Left ventricle myocardium inferior (tissue), 1 donor: ENCODE measurements around the gene VWA5B1. TPM values are rescaled to one million over a fixed set of nuclear protein-coding genes. Genes with fewer than 3 reads are reported as not detected.

Source experiments
- DNase-seq: peaks from one replicate; pipeline ENCODE4 v3.0.0-alpha.2; 2020
- H3K27ac ChIP-seq: fragments of 200-600 bp; replicated peaks from 2 replicates; pipeline ENCODE4 v1.8.0; 2021
- H3K27me3 ChIP-seq: fragments of 200-600 bp; 2 replicates; pipeline ENCODE4 v1.8.0; 2021; ENCODE audit warnings: low read depth
- H3K36me3 ChIP-seq: fragments of 200-600 bp; 2 replicates; pipeline ENCODE4 v1.8.0; 2021
- H3K4me1 ChIP-seq: fragments of 200-600 bp; 2 replicates; pipeline ENCODE4 v1.8.0; 2021
- H3K4me3 ChIP-seq: fragments of 200-600 bp; 2 replicates; pipeline ENCODE4 v1.8.0; 2021; ENCODE audit warnings: mild to moderate bottlenecking, moderate library complexity
- H3K9me3 ChIP-seq: fragments of 200-600 bp; replicated peaks from 2 replicates; pipeline ENCODE4 v1.8.0; 2021
- CTCF ChIP-seq: fragments of 200-600 bp; IDR thresholded peaks from 2 replicates; pipeline ENCODE4 v1.8.0; 2021; ENCODE audit warnings: antibody characterized with exemption, mild to moderate bottlenecking, borderline replicate concordance
- intact Hi-C: fragments of 100-400 bp; cut with micrococcal nuclease; formaldehyde crosslinking; loops from one replicate; pipeline ENCODE4 v1.11.0; 2022
- total RNA-seq: library from RNA; stranded (reverse); fragmentation: NEBNext Ultra II Directional; extraction: Animal tissue kit (Norgen Biotek cat#: 25700); gene quantifications from one replicate; pipeline ENCODE4 v1.2.1, GENCODE V29; 2021
- donor health status: DM: no; HTN: yes; CAD: no; lungs with severe emphysema.

Gene VWA5B1
- total RNA-seq, 1 donor from 2014 or later, result 0.16 TPM

- DNase-seq, result no peak
- H3K4me1 ChIP-seq, result peaks cover 16% of the 10 kb centered on the region
- H3K36me3 ChIP-seq, result no peaks in the 10 kb centered on the region
- no peak for TF ChIP-seq CTCF
- H3K4me3 ChIP-seq, result peak overlapping the region; percentile 63
- no peak overlapping the region for H3K27ac ChIP-seq
- H3K9me3 ChIP-seq, result no peaks in the 10 kb centered on the region
- intact Hi-C loops, result no loop called here
- peaks cover 80% of the 10 kb centered on the region for H3K27me3 ChIP-seq
Measured at GRCh38 chr1:20365421-20366055, 74.9 kb downstream of the VWA5B1 start.

- intact Hi-C loops, result no loop called here
- peak; percentile 25 for DNase-seq
- H3K4me3 ChIP-seq, result peak overlapping the region; percentile 63
- no peak overlapping the region for H3K27ac ChIP-seq
- peaks cover 85% of the 10 kb centered on the region for H3K27me3 ChIP-seq
- H3K36me3 ChIP-seq, result no peaks in the 10 kb centered on the region
- no peaks in the 10 kb centered on the region for H3K9me3 ChIP-seq
- no peak for TF ChIP-seq CTCF
- peaks cover 16% of the 10 kb centered on the region for H3K4me1 ChIP-seq
Measured at GRCh38 chr1:20366056-20366462, 75.4 kb downstream of the VWA5B1 start.

- peaks cover 86% of the 10 kb centered on the region for H3K27me3 ChIP-seq
- no peaks in the 10 kb centered on the region for H3K36me3 ChIP-seq
- peak overlapping the region; percentile 63 for H3K4me3 ChIP-seq
- H3K27ac ChIP-seq, result no peak overlapping the region
- H3K9me3 ChIP-seq, result no peaks in the 10 kb centered on the region
- H3K4me1 ChIP-seq, result peaks cover 16% of the 10 kb centered on the region
- intact Hi-C loops, result no loop called here
- DNase-seq, result no peak
- TF ChIP-seq CTCF, result no peak
Measured at GRCh38 chr1:20366463-20367115, 75.9 kb downstream of the VWA5B1 start.

GRCh38 chr1:20367116-20367585 is 76.5 kb downstream of the VWA5B1 start:
- H3K9me3 ChIP-seq, result no peaks in the 10 kb centered on the region
- no peaks in the 10 kb centered on the region for H3K36me3 ChIP-seq
- H3K4me3 ChIP-seq, result peak overlapping the region; percentile 63
- H3K27ac ChIP-seq, result no peak overlapping the region
- intact Hi-C loops, result no loop called here
- peaks cover 16% of the 10 kb centered on the region for H3K4me1 ChIP-seq
- H3K27me3 ChIP-seq, result peaks cover 92% of the 10 kb centered on the region
- DNase-seq, result peak; percentile 27
- TF ChIP-seq CTCF, result peak; percentile 63

- DNase-seq, result no peak
- H3K4me1 ChIP-seq, result peaks cover 16% of the 10 kb centered on the region
Measured at GRCh38 chr1:20367626-20368025, 77.0 kb downstream of the VWA5B1 start.

More at GRCh38 chr1:20367626-20368025, 77.0 kb downstream of the VWA5B1 start:
- no peak for TF ChIP-seq CTCF
- Histone ChIP-seq H3K27me3 (peaks cover 96% of the 10 kb centered on the region), H3K9me3 (no peaks in the 10 kb centered on the region), H3K27ac (no peak overlapping the region), H3K4me3 (no peak overlapping the region), H3K36me3 (no peaks in the 10 kb centered on the region)
- intact Hi-C loops, result no loop called here
